BLaER1 treated with 17β-estradiol and CSF1 and Interleukin-3, amounts not matched to agents 10 nM and 100 nM (cell line): ENCODE data around the gene KRT15.

Source experiments
- H3K27ac ChIP-seq, 11 experiments: shearing (Covaris generic); formaldehyde crosslinking; 2 replicates each; pipeline ENCODE4 v1.8.1; 2022
- H3K27me3 ChIP-seq, 11 experiments: shearing (Covaris generic); formaldehyde crosslinking; 2 replicates each; pipeline ENCODE4 v1.8.1; 2022
- H3K36me3 ChIP-seq, 11 experiments: shearing (Covaris generic); formaldehyde crosslinking; 2 replicates each; pipeline ENCODE4 v1.8.1; 2022
- H3K4me1 ChIP-seq, 10 experiments: shearing (Covaris generic); formaldehyde crosslinking; 2 replicates each; pipeline ENCODE4 v1.8.1; 2022
- H3K4me2 ChIP-seq, 11 experiments: shearing (Covaris generic); formaldehyde crosslinking; 2 replicates each; pipeline ENCODE4 v1.8.1; 2022
- H3K4me3 ChIP-seq, 10 experiments: shearing (Covaris generic); formaldehyde crosslinking; 2 replicates each; pipeline ENCODE4 v1.8.1; 2022
- H3K9ac ChIP-seq, 11 experiments: shearing (Covaris generic); formaldehyde crosslinking; 2 replicates each; pipeline ENCODE4 v1.8.1; 2022
- H3K9me3 ChIP-seq, 11 experiments: shearing (Covaris generic); formaldehyde crosslinking; replicated peaks in 1 of 11; 2 replicates each; pipeline ENCODE4 v1.8.1; 2022
- H4K20me1 ChIP-seq, 11 experiments: shearing (Covaris generic); formaldehyde crosslinking; 2 replicates each; pipeline ENCODE4 v1.8.1; 2022
- Cebpa-rat ChIP-seq, 11 experiments: shearing (Covaris generic); IDR thresholded peaks; 2 replicates each; pipeline ENCODE4 v1.8.1; 2022

The KRT15 gene

GRCh38 chr17:41518789-41519449, at the start of gene KRT15:
KRT15 (minus strand) TSS chr17:41518890; CDS start chr17:41518827, 63 bp downstream.
- Histone ChIP-seq H3K4me2 (no peak within 1 kb of the TSS), H3K4me3 (no peak within 1 kb of the TSS), H3K9ac (no peak within 1 kb of the TSS)

GRCh38 chr17:41567317-41567716, 48.6 kb upstream of the KRT15 start:
- H3K9me3 ChIP-seq = peaks cover 14 to 32% (median 23%) of the 10 kb centered on the region in 11 experiments
- H3K36me3 ChIP-seq = no peaks in the 10 kb centered on the region
- H3K9ac ChIP-seq = no peak overlapping the region
- no peaks in the 10 kb centered on the region for H4K20me1 ChIP-seq
- H3K4me3 ChIP-seq = no peak overlapping the region
- peak overlapping the region in 5 of 11 experiments; percentile 5 to 52 (median 18); a peak in 4 of 22 replicates for H3K27ac ChIP-seq
- no peaks in the 10 kb centered on the region for H3K27me3 ChIP-seq
- no peak overlapping the region; a peak in 2 of 22 replicates for H3K4me2 ChIP-seq
- peaks cover 0 to 10% (median 0%) of the 10 kb centered on the region in 10 experiments; a peak in 4 of 20 replicates for H3K4me1 ChIP-seq
- TF ChIP-seq Cebpa-rat (IDR thresholded peaks at IDR 0.05) = no peak

More at GRCh38 chr17:41518789-41519449, at the start of gene KRT15:
- no peak within 1 kb of the TSS for H3K27ac ChIP-seq
- peaks cover 0 to 21% (median 5%) of the 10 kb centered on the region in 10 experiments; a peak in 9 of 20 replicates for H3K4me1 ChIP-seq
- no peaks in the 10 kb centered on the region for H3K36me3 ChIP-seq
- no peak for TF ChIP-seq Cebpa-rat (IDR thresholded peaks at IDR 0.05)
- no peaks in the 10 kb centered on the region for H3K27me3 ChIP-seq
- 0 out of 22 replicates have a peak, but pooled peaks cover 0 to under 1% (median 0%) of the 10 kb centered on the region in 11 experiments for H4K20me1 ChIP-seq
- no peaks in the 10 kb centered on the region for H3K9me3 ChIP-seq

- Histone ChIP-seq H3K27ac (no peak overlapping the region), H3K4me1 (peaks cover 0 to 10% (median 0%) of the 10 kb centered on the region in 10 experiments; a peak in 4 of 20 replicates), H3K4me3 (no peak overlapping the region), H3K9me3 (peaks cover 14 to 32% (median 23%) of the 10 kb centered on the region in 11 experiments), H3K36me3 (no peaks in the 10 kb centered on the region), H3K4me2 (no peak overlapping the region), H3K9ac (no peak overlapping the region), H3K27me3 (no peaks in the 10 kb centered on the region), H4K20me1 (no peaks in the 10 kb centered on the region)
- TF ChIP-seq Cebpa-rat (IDR thresholded peaks at IDR 0.05) = peak in 1 of 11 experiments; percentile 32; a peak in 2 of 22 replicates
Observed at GRCh38 chr17:41565338-41565737, 46.6 kb upstream of the KRT15 start.

GRCh38 chr17:41563607-41564170, 45.0 kb upstream of the KRT15 start:
- no peak overlapping the region for H3K4me3 ChIP-seq
- H4K20me1 ChIP-seq = no peaks in the 10 kb centered on the region
- peaks cover 14 to 29% (median 23%) of the 10 kb centered on the region in 11 experiments for H3K9me3 ChIP-seq
- no peak for TF ChIP-seq Cebpa-rat (IDR thresholded peaks at IDR 0.05)
- H3K27me3 ChIP-seq = no peaks in the 10 kb centered on the region
- no peaks in the 10 kb centered on the region for H3K36me3 ChIP-seq
- H3K4me2 ChIP-seq = no peak overlapping the region
- H3K9ac ChIP-seq = no peak overlapping the region
- no peak overlapping the region for H3K27ac ChIP-seq
- H3K4me1 ChIP-seq = peaks cover 0 to 10% (median 2%) of the 10 kb centered on the region in 10 experiments; a peak in 5 of 20 replicates

- Histone ChIP-seq H3K4me2 (no peak overlapping the region), H3K4me1 (peaks cover 0 to 6% (median 0%) of the 10 kb centered on the region in 10 experiments; a peak in 1 of 20 replicates), H3K36me3 (no peaks in the 10 kb centered on the region), H3K4me3 (no peak overlapping the region), H3K27me3 (no peaks in the 10 kb centered on the region), H3K9ac (no peak overlapping the region), H4K20me1 (no peaks in the 10 kb centered on the region), H3K9me3 (peaks cover 0 to 9% (median 6%) of the 10 kb centered on the region in 11 experiments; a peak in 13 of 22 replicates), H3K27ac (no peak overlapping the region)
- TF ChIP-seq Cebpa-rat (IDR thresholded peaks at IDR 0.05) = no peak
Observed at GRCh38 chr17:41561554-41561953, 42.9 kb upstream of the KRT15 start.

- Histone ChIP-seq H3K36me3 (no peaks in the 10 kb centered on the region), H3K9ac (no peak overlapping the region), H3K9me3 (no peaks in the 10 kb centered on the region), H3K4me2 (no peak overlapping the region), H3K4me3 (no peak overlapping the region), H3K4me1 (peaks cover 0 to 6% (median 0%) of the 10 kb centered on the region in 10 experiments; a peak in 1 of 20 replicates), H4K20me1 (no peaks in the 10 kb centered on the region; a peak in 1 of 22 replicates), H3K27ac (no peak overlapping the region), H3K27me3 (no peaks in the 10 kb centered on the region)
- no peak for TF ChIP-seq Cebpa-rat (IDR thresholded peaks at IDR 0.05)
Observed at GRCh38 chr17:41559548-41559947, 40.9 kb upstream of the KRT15 start.

- TF ChIP-seq Cebpa-rat (IDR thresholded peaks at IDR 0.05) = no peak
- Histone ChIP-seq H3K36me3 (no peaks in the 10 kb centered on the region), H3K9ac (no peak overlapping the region), H4K20me1 (no peaks in the 10 kb centered on the region; a peak in 1 of 22 replicates), H3K4me1 (peaks cover 0 to 6% (median 0%) of the 10 kb centered on the region in 10 experiments; a peak in 1 of 20 replicates), H3K9me3 (no peaks in the 10 kb centered on the region), H3K4me2 (no peak overlapping the region), H3K4me3 (no peak overlapping the region), H3K27ac (no peak overlapping the region), H3K27me3 (no peaks in the 10 kb centered on the region)
Observed at GRCh38 chr17:41556931-41557330, 38.2 kb upstream of the KRT15 start.

- Histone ChIP-seq H3K27ac (no peak overlapping the region), H3K36me3 (no peaks in the 10 kb centered on the region), H3K27me3 (no peaks in the 10 kb centered on the region), H3K4me2 (no peak overlapping the region), H3K4me1 (peaks cover 0 to 6% (median 0%) of the 10 kb centered on the region in 10 experiments; a peak in 1 of 20 replicates), H3K4me3 (no peak overlapping the region), H4K20me1 (no peaks in the 10 kb centered on the region; a peak in 1 of 22 replicates), H3K9me3 (no peaks in the 10 kb centered on the region), H3K9ac (no peak overlapping the region)
- TF ChIP-seq Cebpa-rat (IDR thresholded peaks at IDR 0.05) = no peak
Observed at GRCh38 chr17:41556306-41556705, 37.6 kb upstream of the KRT15 start.

GRCh38 chr17:41555105-41555887, 36.6 kb upstream of the KRT15 start:
- Histone ChIP-seq H3K9me3 (no peaks in the 10 kb centered on the region), H3K4me3 (no peak overlapping the region), H3K4me1 (peaks cover 0 to 6% (median 0%) of the 10 kb centered on the region in 10 experiments; a peak in 1 of 20 replicates), H3K36me3 (no peaks in the 10 kb centered on the region), H3K27ac (no peak overlapping the region), H3K9ac (no peak overlapping the region), H3K4me2 (no peak overlapping the region), H3K27me3 (no peaks in the 10 kb centered on the region), H4K20me1 (no peaks in the 10 kb centered on the region; a peak in 1 of 22 replicates)
- no peak for TF ChIP-seq Cebpa-rat (IDR thresholded peaks at IDR 0.05)
